DMS153 treated with DMSO at 0.1 percent for 48 hours (cell line): ENCODE results near the gene RMC1.

Experiments used
- DNase-seq: peaks from one replicate; lab custom pipeline; 2025; ENCODE audit not compliant: unreplicated experiment; lab: John Stamatoyannopoulos, UW

Gene RMC1

GRCh38 chr18:23529604-23530003 is 26.3 kb downstream of the RMC1 start:
- DNase-seq: no peak

GRCh38 chr18:23530195-23530594 is 26.9 kb downstream of the RMC1 start:
- no peak for DNase-seq

- no peak for DNase-seq
These were observed 28.6 kb downstream of the RMC1 start for GRCh38 chr18:23531912-23532311.

GRCh38 chr18:23532848-23533247 is 29.5 kb downstream of the RMC1 start:
- no peak for DNase-seq

- no peak for DNase-seq
These were observed 31.0 kb downstream of the RMC1 start for GRCh38 chr18:23534276-23534675.

- DNase-seq: no peak
These were observed 32.9 kb downstream of the RMC1 start for GRCh38 chr18:23536204-23536603.

- DNase-seq: no peak
These were observed 34.0 kb downstream of the RMC1 start for GRCh38 chr18:23537274-23537673.

- DNase-seq: no peak
These were observed 34.7 kb downstream of the RMC1 start for GRCh38 chr18:23538001-23538400.

GRCh38 chr18:23538870-23539269 is 35.6 kb downstream of the RMC1 start:
- DNase-seq: no peak

- no peak for DNase-seq
These were observed 36.0 kb downstream of the RMC1 start for GRCh38 chr18:23539296-23539695.

GRCh38 chr18:23539911-23540525 is 36.7 kb downstream of the RMC1 start:
- DNase-seq: no peak

- DNase-seq: no peak
These were observed 37.6 kb downstream of the RMC1 start for GRCh38 chr18:23540867-23541266.

- no peak for DNase-seq
These were observed 38.2 kb downstream of the RMC1 start for GRCh38 chr18:23541349-23542093.

GRCh38 chr18:23542461-23542860 is 39.1 kb downstream of the RMC1 start:
- DNase-seq: no peak

GRCh38 chr18:23545247-23545789 is 42.0 kb downstream of the RMC1 start:
- no peak for DNase-seq

- DNase-seq: no peak
These were observed 44.0 kb downstream of the RMC1 start for GRCh38 chr18:23547306-23547705.

- no peak for DNase-seq
These were observed 44.5 kb downstream of the RMC1 start for GRCh38 chr18:23547846-23548245.

- DNase-seq: no peak
These were observed 45.0 kb downstream of the RMC1 start for GRCh38 chr18:23548275-23548674.

- DNase-seq: no peak
These were observed 45.4 kb downstream of the RMC1 start for GRCh38 chr18:23548719-23549118.

- no peak for DNase-seq
These were observed 47.6 kb downstream of the RMC1 start for GRCh38 chr18:23550898-23551297.

- no peak for DNase-seq
These were observed 48.7 kb downstream of the RMC1 start for GRCh38 chr18:23551978-23552377.

GRCh38 chr18:23552505-23552904 is 49.2 kb downstream of the RMC1 start:
- no peak for DNase-seq

- DNase-seq: no peak
These were observed 50.6 kb downstream of the RMC1 start for GRCh38 chr18:23553887-23554286.
